ENCODE measurements around the gene TBC1D10A.

Gene TBC1D10A

GRCh38 chr22:30252411-30253204 is 74.1 kb downstream of the TBC1D10A start:
- in situ Hi-C loops (cut with MboI; ENCODE audit: low sequenced_read_pairs, unreplicated experiment), result no loop called here
- TF ChIP-seq, protein P1, sequence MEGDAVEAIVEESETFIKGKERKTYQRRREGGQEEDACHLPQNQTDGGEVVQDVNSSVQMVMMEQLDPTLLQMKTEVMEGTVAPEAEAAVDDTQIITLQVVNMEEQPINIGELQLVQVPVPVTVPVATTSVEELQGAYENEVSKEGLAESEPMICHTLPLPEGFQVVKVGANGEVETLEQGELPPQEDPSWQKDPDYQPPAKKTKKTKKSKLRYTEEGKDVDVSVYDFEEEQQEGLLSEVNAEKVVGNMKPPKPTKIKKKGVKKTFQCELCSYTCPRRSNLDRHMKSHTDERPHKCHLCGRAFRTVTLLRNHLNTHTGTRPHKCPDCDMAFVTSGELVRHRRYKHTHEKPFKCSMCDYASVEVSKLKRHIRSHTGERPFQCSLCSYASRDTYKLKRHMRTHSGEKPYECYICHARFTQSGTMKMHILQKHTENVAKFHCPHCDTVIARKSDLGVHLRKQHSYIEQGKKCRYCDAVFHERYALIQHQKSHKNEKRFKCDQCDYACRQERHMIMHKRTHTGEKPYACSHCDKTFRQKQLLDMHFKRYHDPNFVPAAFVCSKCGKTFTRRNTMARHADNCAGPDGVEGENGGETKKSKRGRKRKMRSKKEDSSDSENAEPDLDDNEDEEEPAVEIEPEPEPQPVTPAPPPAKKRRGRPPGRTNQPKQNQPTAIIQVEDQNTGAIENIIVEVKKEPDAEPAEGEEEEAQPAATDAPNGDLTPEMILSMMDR (IDR thresholded peaks at IDR 0.05; ENCODE audit: borderline replicate concordance, control extremely low read depth, extremely low read depth, insufficient read depth, missing control alignments), result no peak
- no peak for DNase-seq (ENCODE audit: low spot score)

- TF ChIP-seq, protein P1 (IDR thresholded peaks at IDR 0.05; ENCODE audit: borderline replicate concordance, control extremely low read depth, extremely low read depth, insufficient read depth, missing control alignments), result no peak
- in situ Hi-C loops (cut with MboI; ENCODE audit: low sequenced_read_pairs, unreplicated experiment), result no loop called here
- no peak for DNase-seq (ENCODE audit: low spot score)
Observed at GRCh38 chr22:30251711-30252110, 75.0 kb downstream of the TBC1D10A start.

DNA sequence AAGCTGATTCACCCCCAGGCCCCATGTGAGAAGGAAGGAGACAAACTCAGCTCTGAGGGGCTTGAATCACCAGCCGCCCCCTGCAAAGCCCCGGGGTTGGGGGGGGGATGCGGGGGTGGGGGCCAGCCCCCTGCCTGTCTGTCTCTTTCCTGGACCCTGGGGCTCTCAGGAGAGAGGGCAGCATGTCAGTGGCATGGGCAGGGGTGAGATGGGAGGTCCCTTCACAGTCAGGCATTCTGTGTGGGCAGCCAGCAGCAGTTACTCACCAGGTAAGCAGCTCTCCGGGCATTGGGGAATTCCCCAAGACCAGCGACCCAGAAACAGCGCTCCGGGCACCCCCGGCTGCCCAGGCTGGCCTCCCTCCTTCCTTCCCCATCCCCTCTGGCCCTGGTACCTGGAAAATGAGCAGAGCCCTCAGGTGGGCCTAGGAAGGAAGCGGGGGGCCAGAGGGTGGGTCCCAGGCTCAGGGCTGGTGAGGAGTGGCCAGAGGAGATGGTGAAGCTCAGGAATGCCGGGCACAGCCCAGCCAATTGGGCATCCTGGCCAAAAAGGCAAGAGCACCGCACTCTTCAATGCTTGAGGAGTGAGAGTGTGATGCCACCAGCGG is 76.0 kb downstream of the TBC1D10A start:
- TF ChIP-seq, protein P1 (IDR thresholded peaks at IDR 0.05; ENCODE audit: borderline replicate concordance, control extremely low read depth, extremely low read depth, insufficient read depth, missing control alignments), result no peak
- no peak for DNase-seq (ENCODE audit: low spot score)
- in situ Hi-C loops (cut with MboI; ENCODE audit: low sequenced_read_pairs, unreplicated experiment), result no loop called here

DNA sequence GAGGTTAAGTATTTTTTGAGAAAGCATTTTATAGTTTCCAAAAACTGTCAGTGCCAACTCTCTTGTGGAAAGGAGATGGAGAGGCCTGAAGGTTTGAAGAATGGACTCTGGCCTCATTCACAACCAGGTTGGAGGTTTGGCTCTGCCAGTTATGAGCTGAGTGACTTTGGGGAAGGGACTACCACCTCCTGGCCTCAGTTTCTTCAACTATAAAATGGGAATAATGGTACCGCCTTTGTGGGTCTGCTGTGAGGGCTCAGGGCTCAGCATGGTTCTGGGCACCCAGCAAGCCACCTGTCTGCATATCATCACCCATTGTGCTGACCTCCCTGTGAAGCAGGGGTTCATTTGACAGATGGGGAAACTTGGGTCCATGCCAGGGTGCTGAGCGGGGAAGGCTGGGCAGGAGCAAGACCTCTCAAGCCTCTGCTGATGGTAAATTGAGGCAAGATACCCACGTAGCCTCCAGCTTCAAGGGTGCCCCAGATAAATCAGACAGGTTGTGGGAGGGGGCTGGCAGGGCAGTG is 76.6 kb downstream of the TBC1D10A start:
- TF ChIP-seq, protein P1 (IDR thresholded peaks at IDR 0.05; ENCODE audit: borderline replicate concordance, control extremely low read depth, extremely low read depth, insufficient read depth, missing control alignments), result no peak
- no peak for DNase-seq (ENCODE audit: low spot score)
- in situ Hi-C loops (cut with MboI; ENCODE audit: low sequenced_read_pairs, unreplicated experiment), result no loop called here

GRCh38 chr22:30249049-30250038 is 77.4 kb downstream of the TBC1D10A start:
- in situ Hi-C loops (cut with MboI; ENCODE audit: low sequenced_read_pairs, unreplicated experiment), result no loop called here
- TF ChIP-seq, protein P1 (IDR thresholded peaks at IDR 0.05; ENCODE audit: borderline replicate concordance, control extremely low read depth, extremely low read depth, insufficient read depth, missing control alignments), result no peak
- no peak for DNase-seq (ENCODE audit: low spot score)

GRCh38 chr22:30248484-30248883 is 78.3 kb downstream of the TBC1D10A start:
- TF ChIP-seq, protein P1 (IDR thresholded peaks at IDR 0.05; ENCODE audit: borderline replicate concordance, control extremely low read depth, extremely low read depth, insufficient read depth, missing control alignments), result no peak
- DNase-seq (ENCODE audit: low spot score), result no peak
- in situ Hi-C loops (cut with MboI; ENCODE audit: low sequenced_read_pairs, unreplicated experiment), result no loop called here
